ENCODE measurements around the gene PRKG1. TPM values are rescaled to one million over a fixed set of nuclear protein-coding genes. Genes with fewer than 3 reads are reported as not detected.

Gene PRKG1
- total and polyA plus RNA-seq, 2 donors (not counting 1 experiment from before 2014, with no cell fraction given), result not detected

DNA sequence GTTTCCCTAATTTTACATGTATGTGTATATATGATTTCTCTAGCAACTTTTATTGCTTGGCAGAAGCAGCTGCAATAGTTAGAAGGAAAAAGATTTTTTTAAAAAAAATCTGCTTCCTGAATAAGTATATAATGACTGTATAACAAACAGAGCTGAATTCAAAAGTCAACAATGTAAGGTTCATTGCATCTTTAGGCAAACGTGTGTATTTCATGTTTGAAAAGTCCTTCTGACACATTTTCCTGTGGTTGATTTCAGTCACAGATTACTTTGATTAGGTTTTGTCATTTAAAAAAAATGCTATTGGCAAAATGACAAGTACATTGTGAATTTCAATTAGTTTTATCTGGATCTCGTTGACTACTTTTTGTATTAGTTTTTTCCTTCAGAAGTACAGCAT, 394.1 kb downstream of the PRKG1 start:
- no CpG with 5 or more reads among the region's 2 CpGs for WGBS (ENCODE audit: insufficient coverage)
- H3K9me3 Mint-ChIP-seq (ENCODE audit: insufficient read depth), result no peaks in the 10 kb centered on the region
- no peak overlapping the region for H3K4me3 ChIP-seq (ENCODE audit: control extremely low read depth in 1 of 5, extremely low read depth in 1 of 5, insufficient read depth in 1 of 5, low read depth in 2 of 5, low read length in 4 of 5)
- H3K79me2 ChIP-seq (ENCODE audit: control insufficient read depth, insufficient read depth, low read length), result no peaks in the 10 kb centered on the region
- no peaks in the 10 kb centered on the region for H4K20me1 ChIP-seq (ENCODE audit: control insufficient read depth, insufficient read depth, low read length, poor library complexity, severe bottlenecking)
- no peak overlapping the region for H3K4me3 Mint-ChIP-seq
- H2AFZ ChIP-seq (ENCODE audit: insufficient read depth, low read depth, low read length, poor library complexity, severe bottlenecking), result no peak overlapping the region
- no peak overlapping the region for H3K27ac ChIP-seq (ENCODE audit: low read length in 2 of 2)
- no peaks in the 10 kb centered on the region for H3K4me1 ChIP-seq (ENCODE audit: control insufficient read depth in 2 of 2, insufficient read depth in 2 of 2, low read length in 2 of 2)
- POLR2A ChIA-PET, result no interaction called here
- H3K27me3 Mint-ChIP-seq, result no peaks in the 10 kb centered on the region
- no peaks in the 10 kb centered on the region for H3K4me1 Mint-ChIP-seq
- no peak for TF ChIP-seq EZH2 (IDR thresholded peaks at IDR 0.05; ENCODE audit: borderline replicate concordance, insufficient read depth, low read depth, low read length, poor library complexity, severe bottlenecking)
- no peak for TF ChIP-seq CTCF (IDR thresholded peaks at IDR 0.05)
- no peak overlapping the region for H3K9ac ChIP-seq (ENCODE audit: low read length)
- H3K36me3 ChIP-seq (replicated peaks in 1 of 2; ENCODE audit: control extremely low read depth in 1 of 2, control insufficient read depth in 1 of 2, extremely low read depth in 1 of 2, insufficient read depth in 2 of 2, low read length in 1 of 2), result no peaks in the 10 kb centered on the region
- H3K27me3 ChIP-seq (replicated peaks in 1 of 4; ENCODE audit: control extremely low read depth in 1 of 4, control insufficient read depth in 3 of 4, insufficient read depth in 4 of 4, low read length in 3 of 4), result no peaks in the 10 kb centered on the region
- H3K9me3 ChIP-seq (ENCODE audit: control extremely low read depth in 1 of 3, control insufficient read depth in 2 of 3, insufficient read depth in 1 of 3, low read length in 2 of 3), result no peaks in the 10 kb centered on the region
- no peak overlapping the region for H3K4me2 ChIP-seq (replicated peaks; ENCODE audit: low read depth, low read length, poor library complexity, severe bottlenecking)
- no peak overlapping the region for H3K27ac Mint-ChIP-seq
- no peak for ATAC-seq (ENCODE audit: low read depth)
- intact Hi-C loops (cut with micrococcal nuclease), result no loop called here
- DNase-seq, result no peak
- CTCF ChIA-PET, result no interaction called here

DNA sequence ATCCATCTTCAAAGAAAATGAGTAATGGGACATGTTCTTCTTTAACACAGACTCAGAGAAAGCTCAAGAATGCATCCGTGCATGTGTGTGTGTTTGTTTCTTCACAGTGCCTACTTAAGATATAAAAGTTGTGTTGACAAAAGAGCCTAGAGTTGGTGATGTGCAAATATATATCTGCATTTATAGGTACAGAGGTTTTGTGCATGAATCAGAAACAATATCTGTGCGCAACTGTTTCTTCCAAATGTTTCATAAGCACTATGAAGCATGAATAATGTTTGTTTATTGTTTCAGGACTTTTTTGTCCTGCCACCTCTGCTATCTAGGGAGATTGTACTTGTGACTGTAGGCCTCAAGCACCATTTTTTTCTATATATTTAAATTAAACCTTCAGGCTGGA, 395.4 kb downstream of the PRKG1 start:
- Histone ChIP-seq H2AFZ (ENCODE audit: insufficient read depth, low read depth, low read length, poor library complexity, severe bottlenecking) (no peak overlapping the region), H3K79me2 (ENCODE audit: control insufficient read depth, insufficient read depth, low read length) (no peaks in the 10 kb centered on the region), H3K4me1 (ENCODE audit: control insufficient read depth in 2 of 2, insufficient read depth in 2 of 2, low read length in 2 of 2) (no peaks in the 10 kb centered on the region), H3K9me3 (ENCODE audit: control extremely low read depth in 1 of 3, control insufficient read depth in 2 of 3, insufficient read depth in 1 of 3, low read length in 2 of 3) (no peaks in the 10 kb centered on the region), H3K4me3 (ENCODE audit: control extremely low read depth in 1 of 5, extremely low read depth in 1 of 5, insufficient read depth in 1 of 5, low read depth in 2 of 5, low read length in 4 of 5) (no peak overlapping the region), H3K4me2 (replicated peaks; ENCODE audit: low read depth, low read length, poor library complexity, severe bottlenecking) (no peak overlapping the region), H3K27ac (ENCODE audit: low read length in 2 of 2) (no peak overlapping the region), H3K27me3 (replicated peaks in 1 of 4; ENCODE audit: control extremely low read depth in 1 of 4, control insufficient read depth in 3 of 4, insufficient read depth in 4 of 4, low read length in 3 of 4) (no peaks in the 10 kb centered on the region), H4K20me1 (ENCODE audit: control insufficient read depth, insufficient read depth, low read length, poor library complexity, severe bottlenecking) (no peaks in the 10 kb centered on the region), H3K36me3 (replicated peaks in 1 of 2; ENCODE audit: control extremely low read depth in 1 of 2, control insufficient read depth in 1 of 2, extremely low read depth in 1 of 2, insufficient read depth in 2 of 2, low read length in 1 of 2) (no peaks in the 10 kb centered on the region), H3K9ac (ENCODE audit: low read length) (no peak overlapping the region)
- no peak for TF ChIP-seq EZH2 (IDR thresholded peaks at IDR 0.05; ENCODE audit: borderline replicate concordance, insufficient read depth, low read depth, low read length, poor library complexity, severe bottlenecking)
- no peak for TF ChIP-seq CTCF (IDR thresholded peaks at IDR 0.05)
- ChIA-PET CTCF (no interaction called here), POLR2A (no interaction called here)
- WGBS (ENCODE audit: insufficient coverage), result no CpG with 5 or more reads among the region's 2 CpGs
- Mint-ChIP-seq H3K27me3 (no peaks in the 10 kb centered on the region), H3K9me3 (ENCODE audit: insufficient read depth) (no peaks in the 10 kb centered on the region), H3K27ac (no peak overlapping the region), H3K4me1 (no peaks in the 10 kb centered on the region), H3K4me3 (no peak overlapping the region)
- DNase-seq (no peak), ATAC-seq (ENCODE audit: low read depth) (no peak)
- intact Hi-C loops (cut with micrococcal nuclease), result no loop called here

All from B cell (primary cell).